DOHH2 (cell line): Measurements from ENCODE around the gene DLX4.

Experiments
- H3F3A ChIP-seq: fragments of 200-600 bp; sonication (generic), shearing (Covaris generic); 2 replicates; pipeline ENCODE4 v1.6.0; 2016; ENCODE audit warnings: antibody characterized with exemption, mild to moderate bottlenecking; ENCODE audit not compliant: control insufficient read depth, insufficient read depth
- H3K27ac ChIP-seq: fragments of 200-600 bp; sonication (generic); 2 replicates; pipeline ENCODE4 v1.5.1; 2014; ENCODE audit warnings: low read depth, mild to moderate bottlenecking, low read length, moderate library complexity
- H3K27me3 ChIP-seq: fragments of 200-600 bp; sonication (generic); 2 replicates; pipeline ENCODE4 v1.6.1; 2014; ENCODE audit warnings: mild to moderate bottlenecking, low read length, mixed read lengths; ENCODE audit not compliant: control insufficient read depth
- H3K36me3 ChIP-seq: fragments of 200-600 bp; sonication (generic); 2 replicates; pipeline ENCODE4 v1.6.1; 2014; ENCODE audit warnings: mild to moderate bottlenecking, low read length, moderate library complexity, mixed read lengths; ENCODE audit not compliant: control insufficient read depth
- H3K4me1 ChIP-seq: fragments of 200-600 bp; sonication (generic); 2 replicates; pipeline ENCODE4 v1.6.1; 2014; ENCODE audit warnings: mild to moderate bottlenecking, low read length, mixed read lengths; ENCODE audit not compliant: control insufficient read depth
- H3K4me2 ChIP-seq: fragments of 200-600 bp; sonication (generic); 2 replicates; pipeline ENCODE4 v1.6.0; 2014; ENCODE audit warnings: mild to moderate bottlenecking, low read length, moderate library complexity
- H3K4me3 ChIP-seq: fragments of 200-600 bp; sonication (generic); 2 replicates; pipeline ENCODE4 v1.5.1; 2014; ENCODE audit warnings: mild to moderate bottlenecking, low read length, mixed read lengths
- H3K79me2 ChIP-seq: fragments of 200-600 bp; sonication (generic); 2 replicates; pipeline ENCODE4 v1.6.1; 2014; ENCODE audit warnings: mild to moderate bottlenecking, low read length, mixed read lengths; ENCODE audit not compliant: control insufficient read depth
- H3K9me2 ChIP-seq: fragments of 200-600 bp; sonication (generic); replicated peaks from 2 replicates; pipeline ENCODE4 v1.6.1; 2014; ENCODE audit warnings: mild to moderate bottlenecking, low read length, mixed read lengths; ENCODE audit not compliant: control insufficient read depth
- H3K9me3 ChIP-seq: fragments of 200-600 bp; sonication (generic); 2 replicates; pipeline ENCODE4 v1.6.1; 2014; ENCODE audit warnings: antibody characterized with exemption, low read length, mixed read lengths; ENCODE audit not compliant: control insufficient read depth, insufficient read depth
- H4K20me1 ChIP-seq: fragments of 200-600 bp; sonication (generic); 2 replicates; pipeline ENCODE4 v1.6.0; 2014; ENCODE audit warnings: low read depth, mild to moderate bottlenecking, antibody characterized with exemption, low read length, moderate library complexity; ENCODE audit not compliant: control insufficient read depth, insufficient read depth
- EZH2phosphoT487 ChIP-seq: fragments of 200-600 bp; sonication (generic); IDR thresholded peaks from 2 replicates; pipeline ENCODE4 v1.6.1; 2017; ENCODE audit warnings: borderline replicate concordance, mild to moderate bottlenecking, antibody characterized with exemption, low read length, moderate library complexity, mixed read lengths
- TF ChIP-seq, protein P1 (sequence below): fragments of 200-600 bp; sonication (generic); IDR thresholded peaks from one replicate; pipeline ENCODE4 v1.5.1; 2014; ENCODE audit warnings: antibody characterized with exemption, mild to moderate bottlenecking, low read depth, low read length; ENCODE audit not compliant: poor library complexity, severe bottlenecking

The DLX4 gene

DNA sequence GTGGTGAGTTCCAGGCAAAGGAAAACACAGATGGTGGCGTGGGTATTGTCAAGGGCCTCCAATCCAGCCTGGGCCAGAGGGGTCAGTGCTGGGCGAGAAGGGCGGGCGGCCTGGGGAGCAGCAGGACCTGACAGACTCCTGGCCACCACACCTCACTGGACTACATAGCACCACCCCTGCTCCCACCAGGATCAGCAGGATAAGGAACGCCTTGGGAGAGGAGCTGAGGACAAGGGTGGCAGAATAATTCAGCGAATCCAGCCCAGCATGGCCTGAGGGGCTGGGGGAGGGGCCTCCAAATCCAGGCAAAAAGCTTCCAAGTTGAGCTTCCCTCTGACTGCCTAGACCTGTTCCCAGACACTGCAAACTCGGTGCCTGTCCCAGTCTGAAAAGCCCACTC is 6.5 kb downstream of the DLX4 start:
- Histone ChIP-seq H3K4me3 (no peak overlapping the region), H4K20me1 (no peaks in the 10 kb centered on the region), H3K27me3 (peaks cover 38% of the 10 kb centered on the region), H3K4me1 (no peaks in the 10 kb centered on the region), H3K9me3 (no peaks in the 10 kb centered on the region), H3K27ac (no peak overlapping the region), H3F3A (no peaks in the 10 kb centered on the region), H3K36me3 (no peaks in the 10 kb centered on the region), H3K4me2 (no peak overlapping the region), H3K9me2 (no peaks in the 10 kb centered on the region), H3K79me2 (no peaks in the 10 kb centered on the region)
- TF ChIP-seq, protein P1, sequence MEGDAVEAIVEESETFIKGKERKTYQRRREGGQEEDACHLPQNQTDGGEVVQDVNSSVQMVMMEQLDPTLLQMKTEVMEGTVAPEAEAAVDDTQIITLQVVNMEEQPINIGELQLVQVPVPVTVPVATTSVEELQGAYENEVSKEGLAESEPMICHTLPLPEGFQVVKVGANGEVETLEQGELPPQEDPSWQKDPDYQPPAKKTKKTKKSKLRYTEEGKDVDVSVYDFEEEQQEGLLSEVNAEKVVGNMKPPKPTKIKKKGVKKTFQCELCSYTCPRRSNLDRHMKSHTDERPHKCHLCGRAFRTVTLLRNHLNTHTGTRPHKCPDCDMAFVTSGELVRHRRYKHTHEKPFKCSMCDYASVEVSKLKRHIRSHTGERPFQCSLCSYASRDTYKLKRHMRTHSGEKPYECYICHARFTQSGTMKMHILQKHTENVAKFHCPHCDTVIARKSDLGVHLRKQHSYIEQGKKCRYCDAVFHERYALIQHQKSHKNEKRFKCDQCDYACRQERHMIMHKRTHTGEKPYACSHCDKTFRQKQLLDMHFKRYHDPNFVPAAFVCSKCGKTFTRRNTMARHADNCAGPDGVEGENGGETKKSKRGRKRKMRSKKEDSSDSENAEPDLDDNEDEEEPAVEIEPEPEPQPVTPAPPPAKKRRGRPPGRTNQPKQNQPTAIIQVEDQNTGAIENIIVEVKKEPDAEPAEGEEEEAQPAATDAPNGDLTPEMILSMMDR = no peak
- TF ChIP-seq EZH2phosphoT487 = no peak

DNA sequence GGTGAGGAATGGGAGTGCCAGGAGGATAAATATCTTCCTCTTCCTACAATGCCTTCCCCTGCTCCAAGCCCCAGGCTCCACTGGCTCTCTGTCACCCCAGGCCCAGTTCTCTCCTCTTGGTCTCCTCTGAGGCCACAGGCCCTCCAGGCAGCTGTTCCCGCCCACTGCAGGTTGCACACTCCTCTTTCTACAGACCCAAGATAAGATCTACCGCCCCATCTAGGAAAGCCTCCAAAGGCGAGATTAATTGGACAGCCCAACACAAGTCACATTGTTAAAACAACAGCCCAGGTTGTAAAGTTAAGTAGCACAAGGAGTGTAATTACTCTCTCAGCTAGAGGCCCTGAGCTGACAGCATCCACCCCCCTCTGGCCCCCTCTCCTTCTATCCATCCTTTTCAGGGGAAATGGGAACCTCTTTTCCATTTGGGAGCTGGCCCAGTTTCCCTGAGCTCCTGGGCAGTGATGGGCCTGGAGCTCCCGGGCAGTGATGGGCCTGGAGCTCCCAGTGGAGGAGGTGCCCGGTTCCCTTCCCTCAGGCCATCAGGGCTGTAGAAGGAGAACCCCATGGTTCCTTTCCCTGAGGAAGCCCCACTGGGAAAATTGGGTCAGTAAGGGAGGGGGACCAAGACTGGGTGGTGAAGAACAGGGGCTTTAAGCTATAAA is 7.3 kb downstream of the DLX4 start:
- Histone ChIP-seq H3K79me2 (no peaks in the 10 kb centered on the region), H3K9me3 (no peaks in the 10 kb centered on the region), H3K4me1 (no peaks in the 10 kb centered on the region), H3K36me3 (no peaks in the 10 kb centered on the region), H3K27ac (no peak overlapping the region), H4K20me1 (no peaks in the 10 kb centered on the region), H3K27me3 (peaks cover 30% of the 10 kb centered on the region), H3K4me3 (no peak overlapping the region), H3K9me2 (no peaks in the 10 kb centered on the region), H3K4me2 (no peak overlapping the region), H3F3A (no peaks in the 10 kb centered on the region)
- no peak for TF ChIP-seq EZH2phosphoT487
- TF ChIP-seq, protein P1 = no peak

DNA sequence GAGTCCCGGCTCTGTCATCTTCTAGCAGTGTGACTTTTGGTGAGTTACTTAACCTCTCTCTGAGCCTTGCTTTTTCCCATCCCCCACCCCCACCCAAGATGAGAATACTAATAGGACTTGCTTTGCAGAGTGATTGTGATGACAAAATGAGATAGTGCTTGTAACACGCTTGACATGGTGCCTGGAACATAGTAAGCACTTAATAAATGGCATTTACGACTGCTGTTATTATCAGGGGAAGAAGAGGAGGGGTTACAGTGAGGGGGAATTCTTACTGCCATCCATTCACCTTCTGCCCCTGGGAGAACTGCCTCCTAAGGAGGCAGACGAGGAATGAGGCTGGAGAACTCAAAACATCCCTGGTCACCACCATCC is 7.8 kb downstream of the DLX4 start:
- no peaks in the 10 kb centered on the region for H3K9me3 ChIP-seq
- H3K36me3 ChIP-seq = no peaks in the 10 kb centered on the region
- H3K4me1 ChIP-seq = no peaks in the 10 kb centered on the region
- no peak overlapping the region for H3K27ac ChIP-seq
- H3F3A ChIP-seq = no peaks in the 10 kb centered on the region
- H4K20me1 ChIP-seq = no peaks in the 10 kb centered on the region
- peaks cover 30% of the 10 kb centered on the region for H3K27me3 ChIP-seq
- H3K4me3 ChIP-seq = no peak overlapping the region
- no peaks in the 10 kb centered on the region for H3K9me2 ChIP-seq
- H3K79me2 ChIP-seq = no peaks in the 10 kb centered on the region
- H3K4me2 ChIP-seq = no peak overlapping the region
- no peak for TF ChIP-seq EZH2phosphoT487
- TF ChIP-seq, protein P1 = no peak
